ENCODE measurements around the gene BRAF. TPM values are rescaled to one million over a fixed set of nuclear protein-coding genes. Genes with fewer than 3 reads are reported as not detected.

The BRAF gene
- total RNA-seq, 4 donors from 2014 or later: 37.1 to 56.9 (median 45.3) TPM

- TF ChIP-seq CTCF (IDR thresholded peaks at IDR 0.05; ENCODE audit: low read depth): no peak
These were observed 220.5 kb downstream of the BRAF start for GRCh38 chr7:140704205-140704604.

- no peak for TF ChIP-seq CTCF (IDR thresholded peaks at IDR 0.05; ENCODE audit: low read depth)
These were observed 222.0 kb downstream of the BRAF start for GRCh38 chr7:140702774-140703173.

GRCh38 chr7:140698477-140698876 lies 226.3 kb downstream of the BRAF start:
- no peak for TF ChIP-seq CTCF (IDR thresholded peaks at IDR 0.05; ENCODE audit: low read depth)

- TF ChIP-seq CTCF (IDR thresholded peaks at IDR 0.05; ENCODE audit: low read depth): no peak
These were observed 227.1 kb downstream of the BRAF start for GRCh38 chr7:140697447-140698143.

GRCh38 chr7:140696680-140697446 lies 227.9 kb downstream of the BRAF start, which contains the start of gene NDUFB2:
Gene NDUFB2, plus strand, starts transcription at chr7:140696708. Its CDS starts 37 bp downstream, at chr7:140696745.
- no peak for TF ChIP-seq CTCF (IDR thresholded peaks at IDR 0.05; ENCODE audit: low read depth)

- TF ChIP-seq CTCF (IDR thresholded peaks at IDR 0.05; ENCODE audit: low read depth): no peak
These were observed 228.6 kb downstream of the BRAF start for GRCh38 chr7:140696024-140696679.

GRCh38 chr7:140695381-140695780 lies 229.3 kb downstream of the BRAF start:
- TF ChIP-seq CTCF (IDR thresholded peaks at IDR 0.05; ENCODE audit: low read depth): no peak
